DND-41 (cell line): Measurements from ENCODE around the gene ANKRD65.

Experiments
- ATAC-seq: fragments of 200-7000 bp; cut with Tn5 transposase; 3 replicates; pipeline ENCODE4 v1.9.1; 2021; ENCODE audit warnings: low read depth; ENCODE audit not compliant: insufficient read depth
- DNase-seq: peaks from one replicate; pipeline ENCODE4 v3.0.0-alpha.2; 2020
- H2AFZ ChIP-seq: 2 replicates; pipeline ENCODE4 v1.6.0; 2012; ENCODE audit warnings: low read depth, low read length
- H3K27ac ChIP-seq: 2 replicates; pipeline ENCODE4 v1.5.1; 2012; ENCODE audit warnings: low read length, inconsistent platforms
- H3K27me3 ChIP-seq: fragments of 200-600 bp; sonication (generic); 2 replicates; pipeline ENCODE4 v1.6.0; 2012; ENCODE audit warnings: low read length, mild to moderate bottlenecking, inconsistent platforms; ENCODE audit not compliant: insufficient read depth, poor library complexity
- H3K36me3 ChIP-seq: 2 replicates; pipeline ENCODE4 v1.5.1; 2012; ENCODE audit warnings: low read length, inconsistent platforms; ENCODE audit not compliant: insufficient read depth
- H3K4me1 ChIP-seq: 2 replicates; pipeline ENCODE4 v1.5.1; 2012; ENCODE audit warnings: mild to moderate bottlenecking, low read length; ENCODE audit not compliant: insufficient read depth
- H3K4me2 ChIP-seq: 2 replicates; pipeline ENCODE4 v1.6.0; 2012; ENCODE audit warnings: mild to moderate bottlenecking, moderate library complexity, low read length, inconsistent platforms; ENCODE audit not compliant: insufficient read depth
- H3K4me3 ChIP-seq, 2 experiments: fragments of 200-600 bp in 1 of 2; shearing (Covaris generic) in 1 of 2; 2 replicates each; pipeline ENCODE4 v1.5.1; 2012 to 2016; ENCODE audit warnings: inconsistent platforms in 2 of 2, low read length in 2 of 2, mild to moderate bottlenecking in 2 of 2, low read depth in 1 of 2, moderate library complexity in 1 of 2
- H3K79me2 ChIP-seq: 2 replicates; pipeline ENCODE4 v1.6.0; 2012; ENCODE audit warnings: low read length, inconsistent platforms; ENCODE audit not compliant: insufficient read depth
- H3K9ac ChIP-seq: 2 replicates; pipeline ENCODE4 v1.6.0; 2012; ENCODE audit warnings: low read depth, mild to moderate bottlenecking, inconsistent platforms, low read length, moderate library complexity
- H3K9me3 ChIP-seq: 2 replicates; pipeline ENCODE4 v1.5.1; 2012; ENCODE audit warnings: low read length, moderate library complexity, mild to moderate bottlenecking, inconsistent platforms; ENCODE audit not compliant: insufficient read depth, severe bottlenecking
- H4K20me1 ChIP-seq: 2 replicates; pipeline ENCODE4 v1.6.0; 2012; ENCODE audit warnings: low read length; ENCODE audit not compliant: insufficient read depth
- EZH2 ChIP-seq: IDR thresholded peaks from 3 replicates; pipeline ENCODE4 v1.6.1; 2012; ENCODE audit warnings: borderline replicate concordance, low read depth, mild to moderate bottlenecking, moderate library complexity, low read length, inconsistent platforms; ENCODE audit not compliant: severe bottlenecking
- TF ChIP-seq, protein P1 (sequence below): IDR thresholded peaks from 2 replicates; pipeline ENCODE4 v1.5.1; 2012; ENCODE audit warnings: borderline replicate concordance, low read length, moderate library complexity, mild to moderate bottlenecking; ENCODE audit not compliant: poor library complexity, severe bottlenecking; ENCODE audit errors: extremely low read depth

ANKRD65 gene

DNA sequence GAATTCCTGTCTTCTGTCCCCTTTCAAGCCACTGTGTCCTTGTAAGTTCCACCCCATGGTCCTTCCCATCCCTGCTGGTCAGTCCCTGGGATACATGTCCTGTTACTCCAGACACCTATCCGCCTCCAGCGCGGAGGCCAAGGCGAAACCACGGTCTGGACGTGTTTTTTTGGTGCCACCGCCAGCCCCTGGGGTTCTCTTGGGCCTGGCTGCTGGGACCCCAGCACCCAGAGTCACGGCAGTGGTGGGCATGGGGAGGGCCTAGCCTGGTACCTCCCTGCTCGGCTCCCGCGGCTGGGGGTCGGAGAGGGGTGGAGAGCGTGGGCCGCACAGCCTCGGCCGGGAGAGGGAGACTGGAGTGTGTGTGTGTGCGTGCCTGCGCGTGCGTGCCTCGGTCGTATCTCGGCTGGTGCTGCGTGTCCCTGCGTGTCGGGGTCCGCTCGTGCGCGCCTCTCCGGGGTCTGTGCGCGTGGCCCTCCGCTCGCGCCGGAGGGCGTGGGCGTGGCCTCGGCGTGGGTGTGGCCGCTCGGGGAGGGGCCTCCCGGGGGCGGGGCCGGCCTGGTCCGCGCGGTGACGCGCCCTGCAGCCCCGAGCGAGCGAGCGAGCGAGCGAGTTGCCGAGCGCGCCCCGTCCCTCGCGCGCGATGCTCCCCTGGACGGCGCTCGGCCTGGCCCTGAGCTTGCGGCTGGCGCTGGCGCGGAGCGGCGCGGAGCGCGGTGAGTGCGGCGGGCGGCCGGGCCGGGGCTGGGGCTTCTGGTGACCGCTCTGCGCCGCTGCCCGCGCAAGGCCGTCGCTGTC lies 14.2 kb upstream of the ANKRD65 start, which contains the start of gene VWA1:
VWA1 (plus strand) TSS at position 585 of the 798 bp plus-strand sequence; CDS start at position 644, 59 bp downstream.
- ATAC-seq, result no peak
- no peak for DNase-seq
- H3K9ac ChIP-seq, result no peak within 1 kb of the TSS
- no peak for TF ChIP-seq EZH2
- TF ChIP-seq, protein P1, sequence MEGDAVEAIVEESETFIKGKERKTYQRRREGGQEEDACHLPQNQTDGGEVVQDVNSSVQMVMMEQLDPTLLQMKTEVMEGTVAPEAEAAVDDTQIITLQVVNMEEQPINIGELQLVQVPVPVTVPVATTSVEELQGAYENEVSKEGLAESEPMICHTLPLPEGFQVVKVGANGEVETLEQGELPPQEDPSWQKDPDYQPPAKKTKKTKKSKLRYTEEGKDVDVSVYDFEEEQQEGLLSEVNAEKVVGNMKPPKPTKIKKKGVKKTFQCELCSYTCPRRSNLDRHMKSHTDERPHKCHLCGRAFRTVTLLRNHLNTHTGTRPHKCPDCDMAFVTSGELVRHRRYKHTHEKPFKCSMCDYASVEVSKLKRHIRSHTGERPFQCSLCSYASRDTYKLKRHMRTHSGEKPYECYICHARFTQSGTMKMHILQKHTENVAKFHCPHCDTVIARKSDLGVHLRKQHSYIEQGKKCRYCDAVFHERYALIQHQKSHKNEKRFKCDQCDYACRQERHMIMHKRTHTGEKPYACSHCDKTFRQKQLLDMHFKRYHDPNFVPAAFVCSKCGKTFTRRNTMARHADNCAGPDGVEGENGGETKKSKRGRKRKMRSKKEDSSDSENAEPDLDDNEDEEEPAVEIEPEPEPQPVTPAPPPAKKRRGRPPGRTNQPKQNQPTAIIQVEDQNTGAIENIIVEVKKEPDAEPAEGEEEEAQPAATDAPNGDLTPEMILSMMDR, result no peak
- H3K4me1 ChIP-seq, result no peaks in the 10 kb centered on the region
- no peaks in the 10 kb centered on the region for H3K36me3 ChIP-seq
- no peaks in the 10 kb centered on the region for H3K9me3 ChIP-seq
- no peak within 1 kb of the TSS for H3K4me3 ChIP-seq
- H3K27me3 ChIP-seq, result no peaks in the 10 kb centered on the region
- H4K20me1 ChIP-seq, result no peaks in the 10 kb centered on the region
- H3K4me2 ChIP-seq, result no peak within 1 kb of the TSS
- H3K79me2 ChIP-seq, result no peaks in the 10 kb centered on the region
- no peak within 1 kb of the TSS for H3K27ac ChIP-seq
- no peak within 1 kb of the TSS for H2AFZ ChIP-seq

- Histone ChIP-seq H3K4me1 (no peaks in the 10 kb centered on the region), H3K79me2 (no peaks in the 10 kb centered on the region), H3K9me3 (no peaks in the 10 kb centered on the region), H3K36me3 (no peaks in the 10 kb centered on the region), H3K27ac (no peak overlapping the region), H3K9ac (no peak overlapping the region), H2AFZ (no peak overlapping the region), H3K27me3 (no peaks in the 10 kb centered on the region), H3K4me3 (no peak overlapping the region), H3K4me2 (no peak overlapping the region), H4K20me1 (no peaks in the 10 kb centered on the region)
- ATAC-seq (no peak), DNase-seq (no peak)
- TF ChIP-seq EZH2, result no peak
- TF ChIP-seq, protein P1, result no peak
Observed at GRCh38 chr1:1434824-1435105, 13.7 kb upstream of the ANKRD65 start.

GRCh38 chr1:1434131-1434823 lies 13.2 kb upstream of the ANKRD65 start:
- TF ChIP-seq, protein P1, result no peak
- no peak for TF ChIP-seq EZH2
- no peaks in the 10 kb centered on the region for H3K27me3 ChIP-seq
- H3K4me3 ChIP-seq, result no peak overlapping the region
- ATAC-seq (no peak), DNase-seq (no peak)
- no peak overlapping the region for H2AFZ ChIP-seq
- no peaks in the 10 kb centered on the region for H3K9me3 ChIP-seq
- H3K4me1 ChIP-seq, result no peaks in the 10 kb centered on the region
- H3K79me2 ChIP-seq, result no peaks in the 10 kb centered on the region
- no peaks in the 10 kb centered on the region for H4K20me1 ChIP-seq
- H3K4me2 ChIP-seq, result no peak overlapping the region
- H3K9ac ChIP-seq, result no peak overlapping the region
- no peaks in the 10 kb centered on the region for H3K36me3 ChIP-seq
- H3K27ac ChIP-seq, result no peak overlapping the region
